WERI-Rb-1 (cell line): ENCODE data around the gene DNAH1.

Source experiments
- DNase-seq: peaks from one replicate; pipeline ENCODE4 v3.0.0-alpha.2; 2020
- H3K27ac ChIP-seq: fragments of 250-450 bp; sonication (Bioruptor Pico); 2 replicates; pipeline ENCODE4 v1.5.1; 2020; ENCODE audit warnings: mild to moderate bottlenecking, moderate library complexity
- H3K27me3 ChIP-seq: fragments of 250-450 bp; sonication (Bioruptor Pico); 2 replicates; pipeline ENCODE4 v1.5.1; 2021; ENCODE audit warnings: mild to moderate bottlenecking, low read depth, moderate library complexity; ENCODE audit not compliant: insufficient read depth, severe bottlenecking
- H3K36me3 ChIP-seq: fragments of 250-450 bp; sonication (Bioruptor Pico); 2 replicates; pipeline ENCODE4 v1.5.1; 2020; ENCODE audit warnings: mild to moderate bottlenecking, moderate library complexity
- H3K4me3 ChIP-seq: 2 replicates; pipeline ENCODE4 v1.5.1; 2011; ENCODE audit warnings: low read depth, mild to moderate bottlenecking, control low read depth, low read length
- H3K9me3 ChIP-seq: fragments of 250-450 bp; sonication (Bioruptor Pico); 2 replicates; pipeline ENCODE4 v1.5.1; 2021; ENCODE audit warnings: mild to moderate bottlenecking, moderate library complexity; ENCODE audit not compliant: severe bottlenecking
- TF ChIP-seq, protein P1 (sequence below): IDR thresholded peaks from 2 replicates; pipeline ENCODE4 v1.5.1; 2011; ENCODE audit warnings: low read depth, mild to moderate bottlenecking, control low read depth, inconsistent platforms, low read length

The DNAH1 gene

DNA sequence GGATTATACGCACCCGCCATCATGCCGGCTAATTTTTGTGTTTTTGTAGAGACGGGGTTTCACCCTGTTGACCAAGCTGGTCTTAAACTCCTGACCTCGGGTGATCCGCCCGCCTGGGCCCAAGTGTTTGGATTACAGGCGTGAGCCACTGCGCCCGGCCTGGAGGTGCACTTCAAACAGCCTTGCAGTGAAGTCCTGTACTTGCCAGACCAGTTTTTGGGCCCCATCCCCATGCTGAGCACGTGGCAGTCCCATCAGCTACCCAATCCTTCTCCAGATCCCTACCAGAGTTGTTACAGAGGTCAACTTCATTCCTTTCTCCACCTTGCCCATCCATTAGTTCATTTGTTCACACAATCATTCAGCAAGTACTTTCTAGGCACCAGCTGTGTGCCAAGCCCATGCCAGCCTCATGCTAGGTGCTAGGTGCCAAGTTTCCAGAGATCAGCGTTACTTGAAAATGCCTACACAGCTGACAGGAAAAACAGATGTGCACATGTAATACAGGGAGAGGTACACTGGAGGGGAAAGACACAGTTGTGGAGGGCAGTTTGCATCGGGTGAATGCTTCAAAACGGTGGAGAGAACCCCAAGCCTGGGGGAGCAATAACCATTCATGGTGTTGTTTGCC, 2.2 kb downstream of the DNAH1 start:
- Histone ChIP-seq H3K27ac (no peak overlapping the region), H3K36me3 (no peaks in the 10 kb centered on the region), H3K27me3 (no peaks in the 10 kb centered on the region), H3K9me3 (no peaks in the 10 kb centered on the region), H3K4me3 (no peak overlapping the region)
- DNase-seq, result no peak
- TF ChIP-seq, protein P1, sequence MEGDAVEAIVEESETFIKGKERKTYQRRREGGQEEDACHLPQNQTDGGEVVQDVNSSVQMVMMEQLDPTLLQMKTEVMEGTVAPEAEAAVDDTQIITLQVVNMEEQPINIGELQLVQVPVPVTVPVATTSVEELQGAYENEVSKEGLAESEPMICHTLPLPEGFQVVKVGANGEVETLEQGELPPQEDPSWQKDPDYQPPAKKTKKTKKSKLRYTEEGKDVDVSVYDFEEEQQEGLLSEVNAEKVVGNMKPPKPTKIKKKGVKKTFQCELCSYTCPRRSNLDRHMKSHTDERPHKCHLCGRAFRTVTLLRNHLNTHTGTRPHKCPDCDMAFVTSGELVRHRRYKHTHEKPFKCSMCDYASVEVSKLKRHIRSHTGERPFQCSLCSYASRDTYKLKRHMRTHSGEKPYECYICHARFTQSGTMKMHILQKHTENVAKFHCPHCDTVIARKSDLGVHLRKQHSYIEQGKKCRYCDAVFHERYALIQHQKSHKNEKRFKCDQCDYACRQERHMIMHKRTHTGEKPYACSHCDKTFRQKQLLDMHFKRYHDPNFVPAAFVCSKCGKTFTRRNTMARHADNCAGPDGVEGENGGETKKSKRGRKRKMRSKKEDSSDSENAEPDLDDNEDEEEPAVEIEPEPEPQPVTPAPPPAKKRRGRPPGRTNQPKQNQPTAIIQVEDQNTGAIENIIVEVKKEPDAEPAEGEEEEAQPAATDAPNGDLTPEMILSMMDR, result no peak

DNA sequence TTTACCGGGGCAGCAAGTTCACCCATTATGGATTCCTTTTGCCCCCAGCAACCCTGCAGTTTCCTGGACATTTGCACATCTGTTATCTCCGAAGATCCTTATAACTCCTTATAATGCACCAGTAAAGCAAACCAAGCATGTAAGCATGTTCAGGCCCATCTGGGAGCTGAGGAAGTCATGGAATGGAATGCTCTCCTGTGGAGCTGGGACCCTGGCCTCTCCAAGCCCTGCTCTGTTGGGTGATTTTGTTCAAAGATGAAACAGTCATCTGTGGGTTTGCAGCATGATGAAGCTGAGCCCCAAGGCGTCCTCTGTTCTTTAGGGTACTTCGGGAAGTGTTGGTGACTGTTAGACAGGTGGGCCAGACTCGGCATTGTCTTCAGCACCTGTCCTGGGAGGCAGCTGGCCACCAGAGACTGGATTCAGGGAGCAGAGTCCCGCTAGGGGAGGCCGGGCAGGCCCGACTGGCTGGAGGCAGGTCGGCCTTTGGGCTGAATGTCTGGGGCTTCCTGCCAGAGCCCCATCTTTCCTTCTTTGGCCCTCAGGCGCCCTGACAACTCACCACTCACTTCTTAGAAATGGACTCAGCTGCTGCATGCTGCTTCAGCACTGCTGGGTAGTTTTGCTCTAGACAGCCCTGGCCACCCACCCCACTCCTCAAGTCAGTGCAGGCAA, 3.9 kb downstream of the DNAH1 start:
- no peak for DNase-seq
- H3K9me3 ChIP-seq, result no peaks in the 10 kb centered on the region
- no peaks in the 10 kb centered on the region for H3K27me3 ChIP-seq
- no peaks in the 10 kb centered on the region for H3K36me3 ChIP-seq
- H3K27ac ChIP-seq, result no peak overlapping the region
- no peak overlapping the region for H3K4me3 ChIP-seq
- TF ChIP-seq, protein P1, result no peak

DNA sequence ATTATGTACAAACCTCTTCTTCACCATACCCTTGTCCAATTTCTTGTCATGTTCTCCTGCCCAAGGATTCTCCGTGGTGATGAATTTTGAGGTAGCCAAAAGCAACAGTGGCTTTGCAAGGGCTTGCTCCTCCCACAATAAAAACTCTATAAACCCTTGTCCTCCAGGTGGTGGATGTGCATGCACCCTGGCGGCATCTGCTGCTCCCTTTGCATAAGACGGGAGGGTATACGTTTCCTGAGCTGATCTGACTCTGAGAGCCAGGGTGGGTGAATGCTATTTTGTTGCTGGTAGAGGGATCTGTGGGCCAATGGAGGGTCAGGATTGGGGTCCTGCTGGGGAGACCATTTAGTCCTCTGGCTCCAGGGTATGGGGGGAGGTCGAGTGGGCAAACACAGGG, 5.4 kb downstream of the DNAH1 start:
- Histone ChIP-seq H3K9me3 (no peaks in the 10 kb centered on the region), H3K36me3 (no peaks in the 10 kb centered on the region), H3K27me3 (no peaks in the 10 kb centered on the region), H3K4me3 (no peak overlapping the region), H3K27ac (no peak overlapping the region)
- DNase-seq, result peak; percentile 21
- TF ChIP-seq, protein P1, result no peak

DNA sequence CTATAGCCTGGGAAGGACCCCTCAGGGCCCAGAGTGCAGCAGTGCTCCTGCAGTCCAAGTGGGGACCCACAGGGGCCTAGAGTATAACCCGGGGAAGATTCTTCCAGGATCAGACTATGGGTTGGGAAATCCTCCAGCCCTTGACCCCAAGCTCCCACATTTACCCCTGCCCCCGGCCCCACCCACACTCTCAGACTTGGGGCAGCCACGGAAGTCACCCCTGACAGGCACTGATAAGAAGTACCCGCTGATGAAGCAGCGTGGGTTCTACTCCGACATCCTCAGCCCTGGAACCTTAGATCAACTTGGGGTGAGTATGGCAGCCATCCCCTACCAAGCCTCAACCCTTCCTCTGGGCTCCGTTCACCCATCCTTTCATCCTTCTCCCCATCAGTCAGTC, 6.3 kb downstream of the DNAH1 start:
- no peaks in the 10 kb centered on the region for H3K27me3 ChIP-seq
- DNase-seq, result no peak
- H3K4me3 ChIP-seq, result no peak overlapping the region
- TF ChIP-seq, protein P1, result no peak
- H3K36me3 ChIP-seq, result no peaks in the 10 kb centered on the region
- H3K9me3 ChIP-seq, result no peaks in the 10 kb centered on the region
- H3K27ac ChIP-seq, result no peak overlapping the region

DNA sequence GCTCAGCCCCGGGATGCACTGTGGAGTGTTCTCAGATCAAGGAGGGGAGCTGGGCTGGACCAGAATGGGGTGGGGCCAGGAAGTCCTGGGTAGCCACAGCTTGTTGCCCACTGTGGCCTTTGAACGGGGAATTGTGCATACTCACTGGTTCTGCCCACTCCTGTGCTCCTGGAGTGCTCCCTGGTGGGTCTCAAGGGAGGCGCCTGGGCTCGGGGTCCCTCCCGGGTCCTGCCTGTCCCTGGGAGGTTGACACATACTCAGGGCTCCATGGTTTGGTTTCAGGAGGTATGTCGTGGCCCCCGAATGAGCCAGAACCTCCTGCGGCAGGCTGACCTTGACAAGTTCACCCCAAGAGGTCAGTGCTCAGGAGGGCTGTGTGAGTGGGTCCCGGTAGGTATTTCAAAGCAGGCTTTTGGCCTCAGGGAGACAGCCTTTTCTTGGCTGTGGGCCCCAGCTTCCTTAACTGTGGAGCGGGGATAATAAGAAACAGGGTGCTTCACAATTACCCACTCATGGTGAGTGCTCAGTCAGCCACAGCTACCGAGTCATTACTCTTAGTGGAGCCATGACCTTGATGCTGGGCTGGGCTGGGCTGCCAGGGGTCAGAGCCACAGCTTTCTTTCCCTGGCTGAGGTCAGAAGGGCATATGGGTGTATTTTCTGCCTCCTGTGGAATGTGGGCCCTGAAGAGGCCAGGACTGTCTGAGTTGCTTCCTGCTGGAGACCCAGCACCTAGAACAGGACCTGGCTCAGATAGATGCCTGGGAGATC, 7.6 kb downstream of the DNAH1 start:
- Histone ChIP-seq H3K36me3 (no peaks in the 10 kb centered on the region), H3K27ac (no peak overlapping the region), H3K4me3 (no peak overlapping the region), H3K27me3 (no peaks in the 10 kb centered on the region), H3K9me3 (no peaks in the 10 kb centered on the region)
- TF ChIP-seq, protein P1, result no peak
- no peak for DNase-seq
